Stomach (tissue), 9 donors: Measurements from ENCODE around the gene HTR1D. TPM values are rescaled to one million over a fixed set of nuclear protein-coding genes. Genes with fewer than 3 reads are reported as not detected.

ENCODE experiments used
- DNase-seq, 2 donors: peaks; one replicate each; pipeline versions ENCODE4 v3.0.0 to v3.0.0-alpha.2; 2013 to 2019
- H3K27ac ChIP-seq, 5 donors: fragments of 200-600 bp in 4 of 5; sonication (generic) in 4 of 5; one replicate each; pipeline ENCODE4 v1.5.1; 2013 to 2019; ENCODE audit warnings: mild to moderate bottlenecking in 1 of 5, moderate library complexity in 1 of 5
- H3K27me3 ChIP-seq, 3 donors: fragments of 200-600 bp; sonication (generic); one replicate each; pipeline ENCODE4 v1.5.1; 2017 to 2019; ENCODE audit warnings: mixed run types in 1 of 3
- H3K36me3 ChIP-seq, 4 donors: fragments of 200-600 bp; sonication (generic); 1 replicate in 3 of 4; 2 replicates in 1 of 4; pipeline ENCODE4 v1.5.1; 2016 to 2019
- H3K4me1 ChIP-seq, 4 donors: fragments of 200-600 bp; sonication (generic); one replicate each; pipeline ENCODE4 v1.5.1; 2016 to 2019
- H3K4me3 ChIP-seq, 4 donors: fragments of 200-600 bp; sonication (generic) in 3 of 4; one replicate each; pipeline ENCODE4 v1.5.1; 2016 to 2019; ENCODE audit warnings: mild to moderate bottlenecking in 1 of 4
- H3K9me3 ChIP-seq, 4 donors: fragments of 200-600 bp; sonication (generic); one replicate each; pipeline ENCODE4 v1.5.1; 2016 to 2019
- CTCF ChIP-seq, 7 experiments: fragments of 450-650 bp in 4 of 7; fragments of 200-600 bp in 3 of 7; sonication (generic) in 3 of 7; IDR thresholded peaks; one replicate each; pipeline ENCODE4 v1.5.1; 2016 to 2019; ENCODE audit warnings: antibody characterized with exemption in 7 of 7, control low read depth in 2 of 7, mild to moderate bottlenecking in 1 of 7
- EP300 ChIP-seq: sonication (generic); formaldehyde crosslinking; IDR thresholded peaks from one replicate; pipeline ENCODE4 v1.6.1; 2017; ENCODE audit warnings: antibody characterized with exemption
- POLR2A ChIP-seq, 4 donors: fragments of 450-650 bp; IDR thresholded peaks; one replicate each; pipeline ENCODE4 v1.6.1; 2016; ENCODE audit warnings: antibody characterized with exemption in 4 of 4, control low read depth in 2 of 4, mild to moderate bottlenecking in 1 of 4, moderate library complexity in 1 of 4
- POLR2AphosphoS5 ChIP-seq, 3 donors: sonication (generic); formaldehyde crosslinking; IDR thresholded peaks; one replicate each; pipeline ENCODE4 v1.6.1; 2016; ENCODE audit warnings: antibody characterized with exemption in 3 of 3
- WGBS, 5 donors: extraction: QIAGEN DNeasy Blood & Tissue Kit in 3 of 5; methylation state at CpG; one replicate each; pipeline versions ENCODE4 v1.1.5 to v1.1.7; 2013 to 2018; 5-methylcytosine and 5-hydroxymethylcytosine counted together
- intact Hi-C: fragments of 100-400 bp; cut with DNase I; formaldehyde crosslinking; loops from one replicate; pipeline ENCODE4 v1.15.1; 2023; ENCODE audit warnings: low total_unique reads
- polyA plus RNA-seq, 3 donors: library from polyadenylated mRNA; stranded (reverse); fragments of 200-250 nt; gene quantifications; one replicate each; pipeline ENCODE4 v1.2.3, GENCODE V29; 2013
- total RNA-seq, 5 donors: library from RNA; depleted of rRNA; stranded (reverse); fragments of >200 nt; gene quantifications; one replicate each; pipeline versions ENCODE4 v1.1.0 to v1.2.3, GENCODE V29; 2014 to 2016
- donor health status: healthy with polysubstance abuse.
- donor health status: Bipolar disorder and iron deficiency.
- donor health status: healthy.

Gene HTR1D
- total and polyA plus RNA-seq, 8 donors: 0.19 to 0.58 TPM; not detected in 6

DNA sequence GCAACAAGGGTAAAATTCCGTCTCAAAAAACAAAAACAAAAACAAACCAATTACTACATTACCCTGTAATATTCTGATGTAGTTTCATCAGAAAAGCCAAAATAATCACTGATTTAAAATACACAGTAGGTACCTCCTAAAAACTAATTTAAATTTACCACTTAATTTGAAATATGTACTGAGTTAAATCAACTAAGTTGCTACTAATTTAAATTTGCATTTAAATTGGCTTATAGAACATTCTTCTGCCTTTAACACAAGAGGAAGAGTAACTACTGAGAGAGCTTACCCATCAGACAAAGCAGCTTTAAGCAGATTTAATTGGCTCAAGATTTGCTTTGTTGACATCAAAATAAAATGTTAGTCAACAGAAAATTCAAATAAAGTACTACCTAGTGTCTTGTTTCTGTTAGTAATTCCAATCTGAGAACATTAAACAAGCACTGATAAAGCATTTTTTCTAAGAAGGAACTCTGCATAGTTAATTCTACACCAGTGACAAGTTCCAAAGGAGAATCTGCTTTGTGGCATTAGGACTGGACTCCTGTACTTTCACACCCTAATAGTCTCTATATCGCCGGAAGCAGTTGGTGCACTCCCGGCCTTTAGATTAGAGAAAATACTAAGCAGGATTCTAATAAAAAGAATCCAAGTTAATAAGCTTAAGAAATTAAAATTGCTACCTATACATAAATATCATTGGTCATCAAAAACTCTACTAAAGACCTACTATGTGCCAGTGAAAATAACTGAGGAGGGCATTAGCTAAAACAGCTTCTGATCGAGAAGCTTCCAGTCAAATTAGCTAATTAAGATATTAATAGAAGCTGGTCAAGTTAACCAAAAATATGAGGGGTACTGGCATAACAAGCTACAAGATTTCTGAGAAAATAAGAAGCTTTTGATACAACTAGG, 57.1 kb downstream of the HTR1D start:
- DNase-seq: no peak

GRCh38 chr1:23156940-23157339, 60.4 kb downstream of the HTR1D start:
- Histone ChIP-seq H3K4me3 (no peak overlapping the region), H3K9me3 (no peaks in the 10 kb centered on the region), H3K4me1 (peaks cover 0 to 38% (median 13%) of the 10 kb centered on the region in 4 donors), H3K27ac (no peak overlapping the region), H3K27me3 (no peaks in the 10 kb centered on the region), H3K36me3 (no peaks in the 10 kb centered on the region)
- 93 to 98% (median 96%) methylated on average over 4 of the region's 4 CpGs for WGBS, 5 donors
- intact Hi-C loops: no loop called here
- no peak for TF ChIP-seq EP300
- no peak for TF ChIP-seq CTCF (IDR thresholded peaks at IDR 0.05)
- no peak for TF ChIP-seq POLR2A (IDR thresholded peaks at IDR 0.05)
- TF ChIP-seq POLR2AphosphoS5 (IDR thresholded peaks at IDR 0.05): no peak
- no peak for DNase-seq

More for the DNA sequence above, 57.1 kb downstream of the HTR1D start:
- H3K4me1 ChIP-seq: peaks cover 0 to 42% (median 12%) of the 10 kb centered on the region in 4 donors
- H3K27ac ChIP-seq: no peak overlapping the region
- no peaks in the 10 kb centered on the region for H3K27me3 ChIP-seq
- no peaks in the 10 kb centered on the region for H3K36me3 ChIP-seq
- intact Hi-C loops: no loop called here
- WGBS, 5 donors: 67 to 94% (median 80%) methylated on average over 5 of the region's 5 CpGs
- no peaks in the 10 kb centered on the region for H3K9me3 ChIP-seq
- TF ChIP-seq POLR2AphosphoS5 (IDR thresholded peaks at IDR 0.05) (no peak), CTCF (IDR thresholded peaks at IDR 0.05) (no peak), EP300 (no peak)
- no peak overlapping the region for H3K4me3 ChIP-seq

DNA sequence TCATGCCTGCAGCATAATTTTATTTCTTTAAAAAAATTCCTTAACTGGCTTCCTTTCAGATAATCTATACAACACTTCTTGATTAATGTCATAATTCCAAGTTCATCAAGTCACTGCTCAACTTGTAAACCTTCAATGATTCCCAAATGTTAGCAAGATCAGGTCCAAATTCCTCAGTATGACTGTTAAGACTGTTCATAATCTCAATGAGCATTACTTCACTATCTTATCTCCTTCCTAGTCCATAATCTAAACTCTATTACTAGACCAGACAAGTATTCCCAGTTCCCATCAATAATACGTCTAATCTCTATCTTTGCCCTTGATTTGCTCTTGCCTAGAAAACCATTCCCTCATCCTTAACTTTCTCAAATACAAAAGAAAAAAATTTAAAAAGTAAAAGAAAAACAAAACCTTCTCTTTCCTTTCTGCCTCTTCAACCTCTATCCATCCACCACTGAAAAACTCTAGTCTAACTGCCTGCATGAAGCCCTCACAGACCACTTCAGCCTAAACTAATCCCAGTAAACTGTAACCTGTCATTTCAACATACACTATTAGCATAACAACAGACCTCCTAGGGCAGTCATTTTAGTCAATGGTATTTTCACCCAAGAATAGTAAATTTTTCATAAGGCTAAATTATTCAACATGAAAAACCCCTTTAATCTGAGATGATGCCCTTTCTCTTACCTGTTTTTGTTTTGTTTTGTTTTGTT, 64.2 kb downstream of the HTR1D start:
- TF ChIP-seq POLR2AphosphoS5 (IDR thresholded peaks at IDR 0.05): no peak
- TF ChIP-seq CTCF (IDR thresholded peaks at IDR 0.05): no peak
- TF ChIP-seq POLR2A (IDR thresholded peaks at IDR 0.05): no peak
- no peak for DNase-seq
- 35 to 85% (median 62%) methylated on average over 1 of the region's 1 CpG for WGBS, 5 donors
- Histone ChIP-seq H3K27ac (no peak overlapping the region), H3K4me1 (peaks cover 0 to 39% (median 13%) of the 10 kb centered on the region in 4 donors), H3K9me3 (no peaks in the 10 kb centered on the region), H3K36me3 (no peaks in the 10 kb centered on the region), H3K4me3 (no peak overlapping the region), H3K27me3 (no peaks in the 10 kb centered on the region)
- intact Hi-C loops: no loop called here

- H3K4me1 ChIP-seq: peaks cover 0 to 34% (median 15%) of the 10 kb centered on the region in 4 donors
- H3K36me3 ChIP-seq: no peaks in the 10 kb centered on the region
- H3K27me3 ChIP-seq: no peaks in the 10 kb centered on the region
- H3K4me3 ChIP-seq: no peak overlapping the region
- TF ChIP-seq CTCF (IDR thresholded peaks at IDR 0.05) (no peak), POLR2A (IDR thresholded peaks at IDR 0.05) (no peak), POLR2AphosphoS5 (IDR thresholded peaks at IDR 0.05) (no peak), EP300 (no peak)
- DNase-seq: no peak
- H3K9me3 ChIP-seq: no peaks in the 10 kb centered on the region
- no peak overlapping the region for H3K27ac ChIP-seq
- 69 to 88% (median 84%) methylated on average over 5 of the region's 5 CpGs for WGBS, 5 donors
- intact Hi-C loops: no loop called here
Observed at GRCh38 chr1:23150742-23151141, 66.6 kb downstream of the HTR1D start.
